HFF-Myc (cell line): ENCODE measurements around the gene GLRX5.

Experiments used
- DNase-seq: peaks from one replicate; pipeline ENCODE4 v3.0.0-alpha.2; 2011; ENCODE audit warnings: low read depth; ENCODE audit errors: extremely low read depth
- H3K4me3 ChIP-seq: replicated peaks from 2 replicates; pipeline ENCODE4 v1.5.1; 2011; ENCODE audit warnings: low read depth, mild to moderate bottlenecking, control low read depth, low read length
- TF ChIP-seq, protein P1 (sequence below): IDR thresholded peaks from 2 replicates; pipeline ENCODE4 v1.5.1; 2012; ENCODE audit warnings: mild to moderate bottlenecking, low read depth, low read length, control low read depth; ENCODE audit errors: missing control alignments

The GLRX5 gene

DNA sequence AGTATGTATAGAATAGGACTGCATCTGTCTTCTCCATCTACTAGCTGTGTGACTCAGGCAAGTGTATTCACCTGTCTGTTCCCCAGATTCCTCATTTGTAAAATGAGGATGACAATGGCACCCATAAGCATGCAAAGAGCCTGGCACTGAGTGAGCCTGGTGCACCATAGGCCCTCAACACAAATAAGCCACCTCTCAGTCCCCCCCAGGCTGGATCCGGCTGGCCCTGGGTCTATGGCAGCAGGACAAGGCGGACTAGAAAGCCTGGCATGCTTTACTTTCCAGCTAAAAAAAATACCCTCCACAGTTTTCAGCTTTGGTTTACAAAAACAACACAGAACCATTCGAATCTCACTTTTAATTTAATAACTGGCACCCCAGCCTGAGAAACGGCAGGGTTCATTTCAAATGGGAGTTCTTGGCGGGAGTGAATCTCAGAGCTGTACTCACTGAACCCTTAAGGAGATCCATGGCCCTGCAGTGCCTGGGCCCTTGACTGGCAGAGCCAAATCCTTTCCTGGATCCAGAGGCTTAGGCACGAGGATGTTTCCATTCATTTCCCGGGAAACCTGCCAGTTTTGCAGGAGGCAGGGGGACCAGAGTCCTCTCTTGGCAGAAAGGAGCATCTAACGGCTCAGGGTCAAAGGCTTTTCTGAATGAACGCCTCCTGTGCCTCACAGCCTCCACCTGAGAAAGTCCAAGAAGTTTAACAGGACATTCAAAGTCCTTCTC is 36.1 kb upstream of the GLRX5 start:
- no peak overlapping the region for H3K4me3 ChIP-seq
- TF ChIP-seq, protein P1, sequence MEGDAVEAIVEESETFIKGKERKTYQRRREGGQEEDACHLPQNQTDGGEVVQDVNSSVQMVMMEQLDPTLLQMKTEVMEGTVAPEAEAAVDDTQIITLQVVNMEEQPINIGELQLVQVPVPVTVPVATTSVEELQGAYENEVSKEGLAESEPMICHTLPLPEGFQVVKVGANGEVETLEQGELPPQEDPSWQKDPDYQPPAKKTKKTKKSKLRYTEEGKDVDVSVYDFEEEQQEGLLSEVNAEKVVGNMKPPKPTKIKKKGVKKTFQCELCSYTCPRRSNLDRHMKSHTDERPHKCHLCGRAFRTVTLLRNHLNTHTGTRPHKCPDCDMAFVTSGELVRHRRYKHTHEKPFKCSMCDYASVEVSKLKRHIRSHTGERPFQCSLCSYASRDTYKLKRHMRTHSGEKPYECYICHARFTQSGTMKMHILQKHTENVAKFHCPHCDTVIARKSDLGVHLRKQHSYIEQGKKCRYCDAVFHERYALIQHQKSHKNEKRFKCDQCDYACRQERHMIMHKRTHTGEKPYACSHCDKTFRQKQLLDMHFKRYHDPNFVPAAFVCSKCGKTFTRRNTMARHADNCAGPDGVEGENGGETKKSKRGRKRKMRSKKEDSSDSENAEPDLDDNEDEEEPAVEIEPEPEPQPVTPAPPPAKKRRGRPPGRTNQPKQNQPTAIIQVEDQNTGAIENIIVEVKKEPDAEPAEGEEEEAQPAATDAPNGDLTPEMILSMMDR = no peak
- DNase-seq = no peak

- TF ChIP-seq, protein P1 = no peak
- DNase-seq = no peak
- H3K4me3 ChIP-seq = no peak overlapping the region
These were observed 35.5 kb upstream of the GLRX5 start for GRCh38 chr14:95499354-95499750.

- TF ChIP-seq, protein P1 = no peak
- H3K4me3 ChIP-seq = no peak overlapping the region
- no peak for DNase-seq
These were observed 34.6 kb upstream of the GLRX5 start for GRCh38 chr14:95500201-95500681.

DNA sequence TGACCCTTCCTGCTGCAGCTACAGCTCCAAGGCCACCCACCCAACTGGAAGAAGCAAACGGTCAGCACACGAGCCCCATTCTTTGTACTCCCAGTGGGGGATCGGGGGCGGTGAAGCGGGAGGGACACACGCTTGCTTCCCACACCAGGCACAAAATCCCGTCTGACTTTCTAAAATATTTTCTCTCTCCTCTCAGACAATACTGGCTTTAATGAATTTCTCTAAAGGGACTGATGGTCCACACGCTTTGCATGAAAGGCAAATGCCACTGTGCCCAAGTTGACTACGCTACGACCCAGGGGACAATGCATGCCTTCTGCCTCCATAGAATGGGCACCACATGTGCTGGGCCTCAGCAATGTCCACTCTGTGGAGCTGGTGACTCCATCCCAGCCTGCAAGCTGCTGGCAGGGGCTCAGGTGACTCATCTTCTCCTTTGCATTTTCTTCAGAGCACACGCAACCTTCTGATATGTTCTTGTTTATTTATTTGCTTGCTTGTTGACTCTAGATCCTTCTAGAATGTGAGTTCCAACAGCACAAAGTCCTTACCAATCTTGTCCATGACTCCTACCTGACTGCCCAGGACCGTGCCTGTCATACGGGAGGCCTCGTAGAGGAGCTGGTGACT is 34.0 kb upstream of the GLRX5 start:
- peak; percentile 75 for DNase-seq
- no peak overlapping the region for H3K4me3 ChIP-seq
- TF ChIP-seq, protein P1 = no peak

DNA sequence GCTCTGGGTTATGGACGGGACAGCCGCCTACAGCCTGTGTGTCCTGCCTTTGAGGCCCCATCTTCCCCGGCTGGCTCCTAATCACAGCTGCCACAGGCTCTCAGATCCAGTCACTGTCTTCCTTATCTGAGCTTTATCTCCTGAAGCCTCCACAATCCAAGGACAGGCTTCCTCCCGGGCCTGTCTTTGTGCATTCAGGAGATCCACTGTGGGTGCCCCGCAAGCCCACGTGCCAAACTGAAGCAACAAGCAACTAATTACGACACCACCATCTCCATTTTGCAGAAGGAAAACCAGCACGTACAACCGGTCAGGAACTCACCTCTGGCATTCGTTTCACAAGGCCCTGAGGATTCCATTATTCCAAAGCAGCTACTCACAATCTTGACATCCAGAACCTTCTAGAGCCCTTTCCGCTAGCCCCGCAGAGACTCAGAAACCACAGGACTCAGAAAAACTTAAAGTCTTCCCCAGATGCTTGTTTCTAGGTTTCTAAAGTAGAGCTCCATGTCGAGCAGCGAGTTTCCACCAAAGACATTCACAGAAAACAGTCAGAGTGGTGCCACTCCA is 32.4 kb upstream of the GLRX5 start:
- no peak for DNase-seq
- TF ChIP-seq, protein P1 = no peak
- no peak overlapping the region for H3K4me3 ChIP-seq

- no peak overlapping the region for H3K4me3 ChIP-seq
- TF ChIP-seq, protein P1 = no peak
- no peak for DNase-seq
These were observed 31.3 kb upstream of the GLRX5 start for GRCh38 chr14:95503365-95504134.
